ENCODE data around the gene DET1.
"Not testable (repeated sequence)": the region's sequence is repeated elsewhere in the genome, so short reads cannot be mapped to it uniquely, and the experiment has no call there.

The DET1 gene

GRCh38 chr15:88491158-88491557 is 55.3 kb downstream of the DET1 start:
- DNase-seq = no peak

- no peak for DNase-seq
These were observed 56.4 kb downstream of the DET1 start for GRCh38 chr15:88490036-88490435.

GRCh38 chr15:88489321-88489720 is 57.2 kb downstream of the DET1 start:
- no peak for DNase-seq

GRCh38 chr15:88487796-88488523 is 58.5 kb downstream of the DET1 start:
- DNase-seq = no peak

- DNase-seq = no peak
These were observed 59.2 kb downstream of the DET1 start for GRCh38 chr15:88487178-88487795.

- no peak for DNase-seq
These were observed 61.7 kb downstream of the DET1 start for GRCh38 chr15:88484682-88485331.

- DNase-seq = no peak
These were observed 64.2 kb downstream of the DET1 start for GRCh38 chr15:88482263-88482662.

- no peak for DNase-seq
These were observed 65.5 kb downstream of the DET1 start for GRCh38 chr15:88480981-88481380.

- DNase-seq = no peak
These were observed 67.3 kb downstream of the DET1 start for GRCh38 chr15:88479169-88479568.

- DNase-seq = no peak
These were observed 68.6 kb downstream of the DET1 start for GRCh38 chr15:88477904-88478303.

GRCh38 chr15:88477126-88477525 is 69.4 kb downstream of the DET1 start:
- DNase-seq = no peak

GRCh38 chr15:88476635-88477060 is 69.8 kb downstream of the DET1 start:
- DNase-seq = peak; percentile 65

- DNase-seq = not testable (repeated sequence)
These were observed 72.7 kb downstream of the DET1 start for GRCh38 chr15:88473661-88474293.

GRCh38 chr15:88472225-88472624 is 74.3 kb downstream of the DET1 start:
- DNase-seq = no peak

GRCh38 chr15:88470625-88471372 is 75.7 kb downstream of the DET1 start:
- no peak for DNase-seq

- DNase-seq = no peak
These were observed 77.2 kb downstream of the DET1 start for GRCh38 chr15:88469321-88469720.

GRCh38 chr15:88468721-88469120 is 77.8 kb downstream of the DET1 start:
- not testable (repeated sequence) for DNase-seq

- peak; percentile 8 for DNase-seq
These were observed 78.4 kb downstream of the DET1 start for GRCh38 chr15:88467935-88468528.

- DNase-seq = peak; percentile 87
These were observed 79.2 kb downstream of the DET1 start, which contains the start of the genes MRPL46 and MRPS11 for GRCh38 chr15:88467073-88467934. Gene MRPL46, minus strand, starts transcription at chr15:88467388. Its CDS starts 11 bp downstream, at chr15:88467377. Gene MRPS11, plus strand, starts transcription at chr15:88467708. Its CDS starts 10 bp downstream, at chr15:88467718.

GRCh38 chr15:88465633-88466224 is 80.8 kb downstream of the DET1 start:
- no peak for DNase-seq

Measured in NCI-H1694 treated with DMSO at 0.1 percent for 48 hours (cell line).